Measurements from ENCODE around the gene CDH13. TPM values are rescaled to one million over a fixed set of nuclear protein-coding genes. Genes with fewer than 3 reads are reported as not detected.

The CDH13 gene
- total RNA-seq, 1 experiment from 2014 or later, result 2.1 TPM

- CTCF ChIA-PET, result no interaction called here
- intact Hi-C loops (cut with micrococcal nuclease; ENCODE audit: unreplicated experiment), result no loop called here
- no peak for DNase-seq (ENCODE audit: low spot score)
Measured at GRCh38 chr16:83738923-83739503, 1112.2 kb downstream of the CDH13 start.

GRCh38 chr16:83742124-83742899, 1115.5 kb downstream of the CDH13 start:
- ChIA-PET CTCF (no interaction called here), POLR2A (ENCODE audit: low non-redundant PET) (no interaction called here)
- H3K4me1 ChIP-seq (ENCODE audit: insufficient read depth, low read length, poor library complexity, severe bottlenecking), result no peaks in the 10 kb centered on the region
- intact Hi-C loops (cut with micrococcal nuclease; ENCODE audit: unreplicated experiment), result no loop called here
- no peaks in the 10 kb centered on the region for H3K9me3 ChIP-seq (ENCODE audit: low read depth, low read length, poor library complexity, severe bottlenecking)
- no peak for TF ChIP-seq CTCF (conservative IDR thresholded peaks at IDR 0.05; ENCODE audit: low read depth, low read length)
- no peak for TF ChIP-seq EZH2 (IDR thresholded peaks at IDR 0.05; ENCODE audit: borderline replicate concordance, low read depth, low read length, poor library complexity, severe bottlenecking)
- no TSS peak for BruUV-seq (replicated peaks)
- no peaks in the 10 kb centered on the region for H3K36me3 ChIP-seq (ENCODE audit: insufficient read depth, low read length, poor library complexity, severe bottlenecking)
- no peak overlapping the region for H3K4me3 ChIP-seq (ENCODE audit: low read depth, low read length, poor library complexity, severe bottlenecking)
- no peak overlapping the region for H3K27ac ChIP-seq (ENCODE audit: low read depth, low read length, poor library complexity, severe bottlenecking)
- peaks cover 43% of the 10 kb centered on the region for H3K27me3 ChIP-seq (replicated peaks; ENCODE audit: insufficient read depth, low read depth, low read length, poor library complexity)
- DNase-seq (ENCODE audit: low spot score), result peak; percentile 41

More at GRCh38 chr16:83738923-83739503, 1112.2 kb downstream of the CDH13 start:
- TF ChIP-seq CTCF (conservative IDR thresholded peaks at IDR 0.05; ENCODE audit: low read depth, low read length) (no peak), EZH2 (IDR thresholded peaks at IDR 0.05; ENCODE audit: borderline replicate concordance, low read depth, low read length, poor library complexity, severe bottlenecking) (no peak)
- BruUV-seq (replicated peaks), result no TSS peak
- POLR2A ChIA-PET (ENCODE audit: low non-redundant PET), result no interaction called here
- Histone ChIP-seq H3K4me3 (ENCODE audit: low read depth, low read length, poor library complexity, severe bottlenecking) (no peak overlapping the region), H3K4me1 (ENCODE audit: insufficient read depth, low read length, poor library complexity, severe bottlenecking) (no peaks in the 10 kb centered on the region), H3K27ac (ENCODE audit: low read depth, low read length, poor library complexity, severe bottlenecking) (no peak overlapping the region), H3K36me3 (ENCODE audit: insufficient read depth, low read length, poor library complexity, severe bottlenecking) (no peaks in the 10 kb centered on the region), H3K9me3 (ENCODE audit: low read depth, low read length, poor library complexity, severe bottlenecking) (no peaks in the 10 kb centered on the region), H3K27me3 (replicated peaks; ENCODE audit: insufficient read depth, low read depth, low read length, poor library complexity) (peaks cover 38% of the 10 kb centered on the region)

- Histone ChIP-seq H3K36me3 (ENCODE audit: insufficient read depth, low read length, poor library complexity, severe bottlenecking) (no peaks in the 10 kb centered on the region), H3K4me1 (ENCODE audit: insufficient read depth, low read length, poor library complexity, severe bottlenecking) (no peaks in the 10 kb centered on the region), H3K4me3 (ENCODE audit: low read depth, low read length, poor library complexity, severe bottlenecking) (no peak overlapping the region), H3K9me3 (ENCODE audit: low read depth, low read length, poor library complexity, severe bottlenecking) (no peaks in the 10 kb centered on the region), H3K27me3 (replicated peaks; ENCODE audit: insufficient read depth, low read depth, low read length, poor library complexity) (peaks cover 44% of the 10 kb centered on the region), H3K27ac (ENCODE audit: low read depth, low read length, poor library complexity, severe bottlenecking) (no peak overlapping the region)
- DNase-seq (ENCODE audit: low spot score), result no peak
- no TSS peak for BruUV-seq (replicated peaks)
- no peak for TF ChIP-seq EZH2 (IDR thresholded peaks at IDR 0.05; ENCODE audit: borderline replicate concordance, low read depth, low read length, poor library complexity, severe bottlenecking)
- no peak for TF ChIP-seq CTCF (conservative IDR thresholded peaks at IDR 0.05; ENCODE audit: low read depth, low read length)
- CTCF ChIA-PET, result no interaction called here
- intact Hi-C loops (cut with micrococcal nuclease; ENCODE audit: unreplicated experiment), result no loop called here
- POLR2A ChIA-PET (ENCODE audit: low non-redundant PET), result no interaction called here
Measured at GRCh38 chr16:83743241-83743640, 1116.5 kb downstream of the CDH13 start.

All from A673 (cell line).